Activated CD8-positive, alpha-beta T cell treated with anti-CD3 and anti-CD28 coated beads, Interleukin-2, amount 10 ng/mL, durations not matched to agents 7 days and 5 days (primary cell): ENCODE results near the gene CALML3. TPM values are rescaled to one million over a fixed set of nuclear protein-coding genes. Genes with fewer than 3 reads are reported as not detected.

Experiments
- ATAC-seq: fragments of 150-1000 bp; cut with Tn5 transposase; one replicate; pipeline ENCODE4 v1.10.0; 2021; ENCODE audit warnings: moderate library complexity
- CTCF ChIA-PET: fragments of 350-600 bp; sonication (Branson Sonifier 250); formaldehyde crosslinking; loops from one replicate; lab custom pipeline; 2021; ENCODE audit warnings: antibody characterized with exemption; lab: Charles Lee
- POLR2A ChIA-PET: fragments of 350-600 bp; sonication (Branson Sonifier 250); formaldehyde crosslinking; loops from one replicate; lab custom pipeline; 2021; ENCODE audit warnings: antibody characterized with exemption; lab: Charles Lee
- DNase-seq: peaks from one replicate; pipeline ENCODE4 v3.0.0-alpha.2; 2020
- H3K27ac Mint-ChIP-seq: one replicate; pipeline ENCODE4 v1.8.0; 2021; ENCODE audit warnings: mild to moderate bottlenecking, mixed read lengths
- H3K27me3 Mint-ChIP-seq: one replicate; pipeline ENCODE4 v1.8.0; 2021; ENCODE audit warnings: low read depth, mixed read lengths
- H3K36me3 Mint-ChIP-seq: one replicate; pipeline ENCODE4 v1.8.0; 2021; ENCODE audit warnings: low read depth, mixed read lengths
- H3K4me1 Mint-ChIP-seq: one replicate; pipeline ENCODE4 v1.8.0; 2021; ENCODE audit warnings: low read depth, mixed read lengths
- H3K4me3 Mint-ChIP-seq: one replicate; pipeline ENCODE4 v1.8.0; 2021; ENCODE audit warnings: mild to moderate bottlenecking, mixed read lengths
- H3K9me3 Mint-ChIP-seq: one replicate; pipeline ENCODE4 v1.8.0; 2022; ENCODE audit warnings: mixed read lengths; ENCODE audit not compliant: insufficient read depth
- total RNA-seq, 2 experiments: library from RNA; stranded (reverse); gene quantifications; one replicate each; pipeline ENCODE4 v1.2.3, GENCODE V29; 2021

CALML3 gene
- total RNA-seq, 2 experiments from 2014 or later, result not detected

- ChIA-PET CTCF (interaction anchor here (1.1 kb wide), 1 partner anchor 128 kb away, joined by 3 read pairs; no protein-coding TSS in a partner anchor), POLR2A (no interaction called here)
- ATAC-seq, result no peak
- peaks cover 9% of the 10 kb centered on the region for H3K9me3 Mint-ChIP-seq
- H3K4me1 Mint-ChIP-seq, result no peaks in the 10 kb centered on the region
- no peak overlapping the region for H3K27ac Mint-ChIP-seq
- H3K27me3 Mint-ChIP-seq, result no peaks in the 10 kb centered on the region
- no peak overlapping the region for H3K4me3 Mint-ChIP-seq
- DNase-seq, result no peak
- no peaks in the 10 kb centered on the region for H3K36me3 Mint-ChIP-seq
Observed at GRCh38 chr10:5494611-5495010, 30.1 kb upstream of the CALML3 start.

GRCh38 chr10:5496261-5497250 is 28.2 kb upstream of the CALML3 start:
- Mint-ChIP-seq H3K4me3 (no peak overlapping the region), H3K36me3 (no peaks in the 10 kb centered on the region), H3K4me1 (no peaks in the 10 kb centered on the region), H3K9me3 (peaks cover 9% of the 10 kb centered on the region), H3K27me3 (peaks cover 6% of the 10 kb centered on the region), H3K27ac (no peak overlapping the region)
- no peak for ATAC-seq
- CTCF ChIA-PET, result interaction anchor here (0.8 kb wide), 1 partner anchor 7 kb away, joined by 3 read pairs; no protein-coding TSS in a partner anchor
- POLR2A ChIA-PET, result no interaction called here
- DNase-seq, result no peak

- H3K9me3 Mint-ChIP-seq, result peaks cover 7% of the 10 kb centered on the region
- DNase-seq (no peak), ATAC-seq (no peak)
- H3K27me3 Mint-ChIP-seq, result peaks cover 6% of the 10 kb centered on the region
- CTCF ChIA-PET, result no interaction called here
- no peak overlapping the region for H3K4me3 Mint-ChIP-seq
- no peaks in the 10 kb centered on the region for H3K4me1 Mint-ChIP-seq
- H3K27ac Mint-ChIP-seq, result no peak overlapping the region
- POLR2A ChIA-PET, result no interaction called here
- H3K36me3 Mint-ChIP-seq, result no peaks in the 10 kb centered on the region
Observed at GRCh38 chr10:5497289-5497688, 27.5 kb upstream of the CALML3 start.

GRCh38 chr10:5497948-5498730 is 26.6 kb upstream of the CALML3 start:
- CTCF ChIA-PET, result interaction anchor here (1.3 kb wide), 1 partner anchor 125 kb away, joined by 3 read pairs; no protein-coding TSS in a partner anchor
- H3K27me3 Mint-ChIP-seq, result peaks cover 11% of the 10 kb centered on the region
- no peak overlapping the region for H3K27ac Mint-ChIP-seq
- DNase-seq (no peak), ATAC-seq (no peak)
- no peaks in the 10 kb centered on the region for H3K9me3 Mint-ChIP-seq
- no peak overlapping the region for H3K4me3 Mint-ChIP-seq
- POLR2A ChIA-PET, result no interaction called here
- H3K36me3 Mint-ChIP-seq, result no peaks in the 10 kb centered on the region
- no peaks in the 10 kb centered on the region for H3K4me1 Mint-ChIP-seq

GRCh38 chr10:5498791-5499492 is 25.8 kb upstream of the CALML3 start:
- no peaks in the 10 kb centered on the region for H3K36me3 Mint-ChIP-seq
- ChIA-PET POLR2A (no interaction called here), CTCF (interaction anchor here (1.3 to 1.8 kb wide), 2 partner anchors 12 to 124 kb away, joined by 3 to 4 read pairs; no protein-coding TSS in a partner anchor)
- no peak overlapping the region for H3K4me3 Mint-ChIP-seq
- no peaks in the 10 kb centered on the region for H3K9me3 Mint-ChIP-seq
- no peak for DNase-seq
- ATAC-seq, result no peak
- peaks cover 17% of the 10 kb centered on the region for H3K27me3 Mint-ChIP-seq
- no peaks in the 10 kb centered on the region for H3K4me1 Mint-ChIP-seq
- no peak overlapping the region for H3K27ac Mint-ChIP-seq

GRCh38 chr10:5499493-5500140 is 25.1 kb upstream of the CALML3 start, which contains the start of gene CALML5:
Gene CALML5 (minus strand): TSS chr10:5499570. CDS start chr10:5499438, 132 bp downstream.
- Mint-ChIP-seq H3K9me3 (no peaks in the 10 kb centered on the region), H3K4me3 (no peak within 1 kb of the TSS), H3K27ac (no peak within 1 kb of the TSS), H3K27me3 (peaks cover 19% of the 10 kb centered on the region), H3K36me3 (no peaks in the 10 kb centered on the region), H3K4me1 (no peaks in the 10 kb centered on the region)
- DNase-seq (no peak), ATAC-seq (no peak)
- ChIA-PET POLR2A (no interaction called here), CTCF (interaction anchor here (1.3 to 1.8 kb wide), 2 partner anchors 11 to 124 kb away, joined by 3 to 4 read pairs; no protein-coding TSS in a partner anchor)

GRCh38 chr10:5500162-5500670 is 24.5 kb upstream of the CALML3 start:
- POLR2A ChIA-PET, result no interaction called here
- CTCF ChIA-PET, result interaction anchor here (1.8 kb wide), 1 partner anchor 10 kb away, joined by 4 read pairs; no protein-coding TSS in a partner anchor
- DNase-seq (no peak), ATAC-seq (no peak)
- Mint-ChIP-seq H3K4me3 (no peak overlapping the region), H3K9me3 (no peaks in the 10 kb centered on the region), H3K4me1 (no peaks in the 10 kb centered on the region), H3K27me3 (peaks cover 21% of the 10 kb centered on the region), H3K27ac (no peak overlapping the region), H3K36me3 (no peaks in the 10 kb centered on the region)

- Mint-ChIP-seq H3K27me3 (peaks cover 23% of the 10 kb centered on the region), H3K9me3 (no peaks in the 10 kb centered on the region), H3K4me3 (no peak overlapping the region), H3K36me3 (no peaks in the 10 kb centered on the region), H3K4me1 (no peaks in the 10 kb centered on the region), H3K27ac (no peak overlapping the region)
- DNase-seq, result no peak
- POLR2A ChIA-PET, result interaction anchor here (0.7 kb wide), 1 partner anchor 13 kb away, joined by 3 read pairs; no protein-coding TSS in a partner anchor
- CTCF ChIA-PET, result interaction anchor here (1.5 kb wide), 1 partner anchor 122 kb away, joined by 8 read pairs; no protein-coding TSS in a partner anchor
- ATAC-seq, result no peak
Observed at GRCh38 chr10:5500910-5501309, 23.9 kb upstream of the CALML3 start.

GRCh38 chr10:5502061-5502521 is 22.7 kb upstream of the CALML3 start:
- no peak for ATAC-seq
- ChIA-PET POLR2A (no interaction called here), CTCF (interaction anchor here (0.8 to 1.5 kb wide), 3 partner anchors 29 to 121 kb away, joined by 3 to 8 read pairs (median 3); no protein-coding TSS in a partner anchor)
- H3K27ac Mint-ChIP-seq, result no peak overlapping the region
- H3K36me3 Mint-ChIP-seq, result no peaks in the 10 kb centered on the region
- no peaks in the 10 kb centered on the region for H3K9me3 Mint-ChIP-seq
- no peak overlapping the region for H3K4me3 Mint-ChIP-seq
- DNase-seq, result no peak
- H3K27me3 Mint-ChIP-seq, result peaks cover 23% of the 10 kb centered on the region
- no peaks in the 10 kb centered on the region for H3K4me1 Mint-ChIP-seq

- Mint-ChIP-seq H3K4me3 (no peak overlapping the region), H3K36me3 (no peaks in the 10 kb centered on the region), H3K27ac (no peak overlapping the region), H3K9me3 (no peaks in the 10 kb centered on the region), H3K27me3 (peaks cover 23% of the 10 kb centered on the region), H3K4me1 (no peaks in the 10 kb centered on the region)
- CTCF ChIA-PET, result interaction anchor here (1.1 to 1.5 kb wide), 2 partner anchors 28 to 120 kb away, joined by 3 read pairs; no protein-coding TSS in a partner anchor
- POLR2A ChIA-PET, result no interaction called here
- DNase-seq, result no peak
- no peak for ATAC-seq
Observed at GRCh38 chr10:5502571-5503476, 21.9 kb upstream of the CALML3 start.
